ENCODE measurements around the gene SH3BP4.

DNA sequence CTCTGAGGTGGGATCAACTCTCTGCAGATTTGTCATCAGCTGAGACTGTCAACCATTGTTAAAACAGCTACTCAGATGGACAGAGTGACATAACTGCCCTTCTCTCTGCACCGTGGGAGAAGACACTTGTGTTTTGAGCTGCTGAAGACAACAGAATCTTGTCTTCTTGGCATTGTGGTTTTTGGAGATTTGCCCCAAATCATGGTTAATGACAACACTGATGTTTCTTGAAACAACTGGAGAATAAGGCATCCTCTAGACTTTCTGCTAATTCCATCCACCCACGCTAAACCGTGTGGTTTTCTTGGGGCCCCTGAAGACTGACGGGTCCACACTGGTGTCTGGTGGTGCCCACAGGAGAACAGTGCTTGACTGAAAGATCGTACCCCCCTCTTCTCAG lies 39.5 kb downstream of the SH3BP4 start:
- TF ChIP-seq, protein P1, sequence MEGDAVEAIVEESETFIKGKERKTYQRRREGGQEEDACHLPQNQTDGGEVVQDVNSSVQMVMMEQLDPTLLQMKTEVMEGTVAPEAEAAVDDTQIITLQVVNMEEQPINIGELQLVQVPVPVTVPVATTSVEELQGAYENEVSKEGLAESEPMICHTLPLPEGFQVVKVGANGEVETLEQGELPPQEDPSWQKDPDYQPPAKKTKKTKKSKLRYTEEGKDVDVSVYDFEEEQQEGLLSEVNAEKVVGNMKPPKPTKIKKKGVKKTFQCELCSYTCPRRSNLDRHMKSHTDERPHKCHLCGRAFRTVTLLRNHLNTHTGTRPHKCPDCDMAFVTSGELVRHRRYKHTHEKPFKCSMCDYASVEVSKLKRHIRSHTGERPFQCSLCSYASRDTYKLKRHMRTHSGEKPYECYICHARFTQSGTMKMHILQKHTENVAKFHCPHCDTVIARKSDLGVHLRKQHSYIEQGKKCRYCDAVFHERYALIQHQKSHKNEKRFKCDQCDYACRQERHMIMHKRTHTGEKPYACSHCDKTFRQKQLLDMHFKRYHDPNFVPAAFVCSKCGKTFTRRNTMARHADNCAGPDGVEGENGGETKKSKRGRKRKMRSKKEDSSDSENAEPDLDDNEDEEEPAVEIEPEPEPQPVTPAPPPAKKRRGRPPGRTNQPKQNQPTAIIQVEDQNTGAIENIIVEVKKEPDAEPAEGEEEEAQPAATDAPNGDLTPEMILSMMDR (conservative IDR thresholded peaks at IDR 0.05 in 1 of 2, IDR thresholded peaks at IDR 0.05 in 1 of 2; ENCODE audit: extremely low read depth in 1 of 2, insufficient read depth in 1 of 2, low read depth in 1 of 2, low read length in 2 of 2): no peak
- no peak for TF ChIP-seq EZH2 (IDR thresholded peaks at IDR 0.05; ENCODE audit: borderline replicate concordance, low read length)

All from mammary epithelial cell (primary cell).